ENCODE data around the gene MINDY3.

MINDY3 gene

GRCh38 chr10:15801641-15802040 lies 58.7 kb downstream of the MINDY3 start:
- no peak for TF ChIP-seq CTCF (IDR thresholded peaks at IDR 0.05)

- no peak for TF ChIP-seq CTCF (IDR thresholded peaks at IDR 0.05)
Measured at GRCh38 chr10:15801147-15801546, 59.2 kb downstream of the MINDY3 start.

- no peak for TF ChIP-seq CTCF (IDR thresholded peaks at IDR 0.05)
Measured at GRCh38 chr10:15797346-15797745, 63.0 kb downstream of the MINDY3 start.

GRCh38 chr10:15796762-15797161 lies 63.5 kb downstream of the MINDY3 start:
- TF ChIP-seq CTCF (IDR thresholded peaks at IDR 0.05) = no peak

GRCh38 chr10:15796098-15796759 lies 64.1 kb downstream of the MINDY3 start:
- no peak for TF ChIP-seq CTCF (IDR thresholded peaks at IDR 0.05)

- no peak for TF ChIP-seq CTCF (IDR thresholded peaks at IDR 0.05)
Measured at GRCh38 chr10:15795036-15795792, 65.1 kb downstream of the MINDY3 start.

GRCh38 chr10:15794569-15794968 lies 65.7 kb downstream of the MINDY3 start:
- TF ChIP-seq CTCF (IDR thresholded peaks at IDR 0.05) = no peak
